Activated CD4-positive, alpha-beta T cell treated with anti-CD3 and anti-CD28 coated beads for 24 hours (primary cell): ENCODE measurements around the gene SFR1.
A peak's percentile ranks its signal among the peaks of the same experiment; 100 is the strongest.

Experiments used
- DNase-seq, 2 donors: peaks; one replicate each; pipeline ENCODE4 v3.0.0-alpha.2; 2020; ENCODE audit warnings: low read depth in 2 of 2

The SFR1 gene, protein sequence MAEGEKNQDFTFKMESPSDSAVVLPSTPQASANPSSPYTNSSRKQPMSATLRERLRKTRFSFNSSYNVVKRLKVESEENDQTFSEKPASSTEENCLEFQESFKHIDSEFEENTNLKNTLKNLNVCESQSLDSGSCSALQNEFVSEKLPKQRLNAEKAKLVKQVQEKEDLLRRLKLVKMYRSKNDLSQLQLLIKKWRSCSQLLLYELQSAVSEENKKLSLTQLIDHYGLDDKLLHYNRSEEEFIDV

DNA sequence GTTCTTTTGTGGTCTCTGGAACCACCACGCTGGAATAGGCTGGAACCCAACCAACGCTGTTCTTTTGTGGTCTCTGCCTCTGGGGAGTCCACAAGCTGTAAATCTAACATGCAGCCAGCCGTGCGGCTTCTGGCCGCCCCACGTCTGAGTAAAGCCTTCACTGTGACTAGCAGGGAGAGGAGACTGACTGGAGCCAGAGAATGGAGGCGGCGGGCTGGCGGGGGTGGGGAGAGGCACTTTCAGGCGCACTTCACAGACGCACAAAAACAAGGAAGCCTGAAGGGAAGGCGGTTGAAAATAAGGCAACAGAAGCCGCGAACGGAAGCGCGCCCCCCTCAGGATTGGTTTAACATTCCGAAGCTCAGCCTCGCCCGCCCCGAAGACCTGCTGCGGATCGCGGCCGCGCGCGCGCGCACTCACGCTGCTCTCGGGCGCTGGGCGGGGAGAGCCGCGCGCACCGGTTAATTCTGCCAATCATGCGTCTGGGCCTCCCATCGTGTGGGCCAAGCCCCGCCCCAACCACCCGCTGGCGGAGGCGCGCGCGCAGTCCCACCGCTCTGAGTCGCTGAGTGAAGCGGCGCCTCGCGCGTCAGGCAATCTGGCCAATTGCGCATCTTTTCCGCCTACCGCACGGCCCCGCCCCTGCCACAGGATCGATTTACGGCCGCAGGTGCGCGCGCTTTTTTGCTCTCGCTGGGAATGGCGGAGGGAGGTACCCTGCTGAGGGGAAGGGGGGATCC is at the start of gene SFR1:
Gene SFR1, plus strand, starts transcription at position 687 of the 740 bp plus-strand sequence. Its CDS starts 13 bp downstream, at position 700.
- DNase-seq, result peak; percentile 96 to 98

GRCh38 chr10:104072786-104073185 is 49.2 kb upstream of the SFR1 start:
- DNase-seq, result no peak

GRCh38 chr10:104074505-104074904 is 47.5 kb upstream of the SFR1 start:
- no peak for DNase-seq

GRCh38 chr10:104076743-104077160 is 45.2 kb upstream of the SFR1 start:
- no peak for DNase-seq

DNA sequence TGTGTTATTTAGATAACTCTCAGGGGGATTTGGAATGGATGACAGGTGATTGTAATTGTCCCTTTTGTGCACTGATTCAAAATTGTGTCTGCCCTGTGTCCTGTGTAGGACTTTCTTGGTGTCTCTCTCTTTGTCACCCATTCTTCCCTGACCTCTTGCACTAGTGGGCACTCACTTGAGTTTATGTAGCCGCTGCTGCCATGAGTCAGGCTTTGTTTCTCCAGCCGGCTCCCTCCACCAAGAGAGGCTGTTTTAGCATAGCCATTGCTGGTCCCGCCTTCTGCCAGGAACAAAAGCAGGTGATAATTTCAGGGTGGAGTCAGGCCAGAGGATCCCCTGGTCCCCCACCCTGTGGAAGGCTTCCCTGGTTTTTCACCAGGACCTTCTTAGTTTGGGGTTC is 44.7 kb upstream of the SFR1 start:
- DNase-seq, result no peak

GRCh38 chr10:104077663-104078151 is 44.3 kb upstream of the SFR1 start:
- DNase-seq, result no peak

- DNase-seq, result no peak
Observed at GRCh38 chr10:104080762-104081161, 41.2 kb upstream of the SFR1 start.

- no peak for DNase-seq
Observed at GRCh38 chr10:104081998-104082397, 40.0 kb upstream of the SFR1 start.

- no peak for DNase-seq
Observed at GRCh38 chr10:104084482-104085142, 37.4 kb upstream of the SFR1 start.

- DNase-seq, result no peak
Observed at GRCh38 chr10:104085801-104086400, 36.1 kb upstream of the SFR1 start, which contains the start of gene COL17A1. Gene COL17A1 (minus strand): TSS chr10:104085880. CDS start chr10:104080673, 5,207 bp downstream.

DNA sequence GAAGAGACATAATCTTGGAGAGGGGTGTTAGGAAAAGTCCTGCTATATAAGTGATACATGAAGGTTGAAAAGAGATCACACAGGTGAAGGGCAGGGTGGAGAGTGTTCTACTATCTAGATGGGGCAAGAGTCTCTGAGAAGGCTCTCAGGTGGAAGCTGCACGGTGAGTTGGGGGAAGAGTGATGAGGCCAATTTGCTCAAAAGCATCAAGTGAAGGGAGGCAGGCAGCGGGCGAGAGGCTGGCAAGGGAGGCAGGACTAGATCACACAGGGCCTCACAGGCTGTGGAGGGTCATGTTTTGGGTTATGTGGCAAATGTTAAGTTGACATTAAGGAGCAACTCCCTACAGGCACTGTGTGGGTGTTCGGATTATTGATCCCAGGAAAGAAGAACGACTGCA is 33.7 kb upstream of the SFR1 start:
- no peak for DNase-seq

DNA sequence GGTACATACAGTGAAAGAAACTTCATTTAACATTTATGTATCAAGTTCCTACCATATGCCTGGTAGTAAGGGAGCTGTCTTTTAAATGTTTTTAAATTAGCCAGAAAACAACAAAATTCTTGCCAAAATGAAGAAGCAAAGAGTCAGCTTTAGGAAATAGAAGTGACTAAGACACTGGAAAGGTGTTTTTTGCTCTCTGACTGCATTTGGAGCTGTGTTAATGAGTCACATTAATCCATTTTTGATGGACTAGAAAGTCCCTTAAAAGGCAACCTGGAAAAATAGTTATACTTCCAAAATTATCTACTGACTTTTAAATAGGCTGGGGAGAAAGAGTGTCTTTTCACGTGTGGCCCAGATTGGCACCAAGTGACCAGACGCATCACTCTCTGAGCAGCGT is 32.4 kb upstream of the SFR1 start:
- DNase-seq, result no peak

- DNase-seq, result no peak
Observed at GRCh38 chr10:104090611-104091010, 31.4 kb upstream of the SFR1 start.

DNA sequence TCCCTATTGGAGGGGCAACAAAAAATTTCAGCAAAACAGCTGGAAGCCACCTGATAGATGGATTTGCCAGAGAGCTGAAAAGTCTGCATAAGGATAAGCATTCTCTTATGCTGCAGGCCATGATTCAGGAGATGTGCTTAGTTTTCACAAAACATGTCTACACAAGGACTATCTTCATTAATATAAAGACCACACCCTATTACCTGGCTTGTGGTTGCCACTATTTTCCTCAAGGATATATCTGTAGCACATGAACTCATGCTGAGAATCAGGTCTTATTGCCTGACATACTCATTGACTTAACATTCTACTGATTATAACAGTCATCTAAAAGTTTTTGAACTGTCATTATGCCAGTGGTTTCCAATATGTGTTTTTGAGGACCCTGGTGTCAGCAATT is 29.2 kb upstream of the SFR1 start:
- no peak for DNase-seq

DNA sequence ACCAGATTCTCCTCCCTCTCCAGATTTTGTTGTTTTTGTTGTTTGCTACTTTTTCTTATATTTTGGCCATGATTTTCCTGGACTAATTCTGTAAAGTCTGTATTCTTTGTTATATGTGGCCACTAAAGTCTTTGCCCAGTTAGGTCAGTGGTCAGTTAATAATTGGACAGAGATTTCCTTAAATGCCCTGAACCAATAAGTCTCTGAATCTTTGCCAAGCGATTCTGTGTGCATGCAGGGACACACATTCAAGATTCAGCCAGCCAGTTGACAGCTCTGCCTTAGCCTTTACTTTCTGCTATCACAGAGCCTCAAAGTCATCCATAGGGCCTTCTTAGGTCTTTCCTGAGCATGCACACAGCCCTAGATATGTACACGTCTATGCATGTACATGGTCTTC is 25.3 kb upstream of the SFR1 start:
- DNase-seq, result no peak

DNA sequence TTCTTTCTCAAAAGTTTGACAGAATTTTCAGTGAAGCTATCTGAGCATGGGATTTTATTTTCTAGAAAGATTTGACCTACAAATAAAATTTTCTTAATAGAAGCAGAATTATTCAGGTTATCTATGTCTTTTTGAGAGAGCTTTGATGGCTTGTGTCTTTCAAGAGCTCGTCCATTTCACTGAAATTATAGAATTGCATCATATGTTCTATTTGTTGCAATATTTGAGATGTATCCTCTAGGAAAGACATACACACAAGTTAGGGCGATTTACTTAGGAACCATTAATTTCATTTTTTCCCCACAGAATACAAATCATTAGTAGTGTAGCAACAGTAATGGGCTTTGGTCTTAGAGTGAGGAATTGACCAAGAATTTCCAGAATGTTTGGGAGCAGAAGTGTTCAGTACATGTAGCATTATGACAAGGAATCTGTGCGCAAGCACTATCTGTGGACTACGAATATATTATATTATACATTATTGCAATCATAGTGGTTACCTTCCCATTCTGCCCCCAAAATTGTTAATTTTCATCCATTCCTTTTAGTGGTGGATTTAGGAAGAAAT is 23.5 kb upstream of the SFR1 start:
- DNase-seq, result no peak

DNA sequence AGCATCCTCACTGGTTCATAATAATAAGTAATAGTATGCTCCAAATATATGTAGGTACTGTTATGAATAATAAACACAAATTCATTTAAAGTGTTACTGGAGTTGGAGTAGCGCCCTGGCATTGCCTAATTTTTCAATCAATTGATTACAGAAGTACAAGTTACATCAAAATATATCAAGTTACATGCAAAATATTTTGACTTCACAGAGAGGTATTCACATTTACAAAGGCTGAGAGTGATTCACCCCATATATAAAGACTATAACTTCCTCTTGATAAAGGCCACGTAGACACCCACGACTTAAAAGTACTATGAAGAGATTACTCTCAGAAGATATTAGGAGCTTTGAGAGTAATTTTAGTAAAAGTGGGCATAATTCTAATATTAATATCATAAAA is 22.7 kb upstream of the SFR1 start:
- no peak for DNase-seq

GRCh38 chr10:104099941-104100340 is 22.0 kb upstream of the SFR1 start:
- no peak for DNase-seq

DNA sequence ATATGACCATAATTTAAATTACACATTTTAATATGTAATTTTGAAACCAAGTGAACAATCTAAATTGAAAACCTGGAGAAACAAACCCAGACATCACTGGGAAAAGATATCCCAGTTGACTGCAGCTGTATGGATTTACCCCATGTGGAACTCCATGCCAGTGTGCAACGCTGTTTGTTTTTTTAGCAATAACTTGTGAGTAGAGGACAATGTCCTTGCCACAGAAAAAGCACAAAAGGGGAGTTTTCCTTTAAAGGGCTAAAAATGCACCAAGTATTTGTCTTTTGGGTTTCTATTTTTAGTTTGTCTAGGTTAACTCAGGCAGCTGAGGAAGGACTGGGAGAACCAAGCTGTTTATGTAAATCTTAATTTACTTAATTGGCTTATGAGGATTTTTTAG is 21.2 kb upstream of the SFR1 start:
- no peak for DNase-seq

DNA sequence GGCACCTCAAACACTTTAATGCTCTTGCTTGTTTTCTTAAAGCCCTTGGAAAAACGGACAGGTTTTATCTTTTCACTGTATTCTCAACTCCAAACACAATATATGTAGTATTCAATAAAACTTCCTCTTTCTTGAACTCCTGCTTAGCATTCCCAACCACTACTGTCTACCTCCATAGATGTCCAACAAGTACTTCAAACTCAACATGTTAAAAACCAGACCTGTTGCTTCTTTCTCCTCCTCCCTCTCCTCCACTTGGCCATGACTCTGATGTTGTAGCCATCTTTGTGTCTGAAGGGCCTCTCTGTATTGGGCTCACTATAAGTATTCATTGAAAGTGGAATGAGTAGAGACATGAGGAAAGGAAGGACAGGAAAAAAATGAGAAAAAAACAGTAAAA is 20.1 kb upstream of the SFR1 start:
- DNase-seq, result no peak

- no peak for DNase-seq
Observed at GRCh38 chr10:104103956-104104355, 18.0 kb upstream of the SFR1 start.

DNA sequence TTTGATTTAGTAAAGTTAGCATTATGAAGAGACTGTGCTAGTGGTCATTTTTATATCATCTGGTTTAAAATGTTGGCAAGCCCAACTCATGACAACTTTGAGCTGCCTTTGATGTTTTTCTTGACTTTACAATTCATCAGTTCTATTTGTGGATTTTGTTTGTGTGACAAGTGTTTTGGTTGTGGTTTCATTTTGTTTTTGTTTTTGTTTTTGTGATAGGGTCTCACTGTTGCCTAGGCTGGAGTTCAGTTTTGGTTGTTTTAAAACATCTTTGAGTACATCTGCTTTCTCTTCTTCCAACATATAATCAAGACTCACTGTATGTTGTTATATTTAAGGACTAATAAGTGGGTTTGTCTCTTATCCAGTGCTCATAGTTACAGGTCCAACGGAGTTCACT is 17.6 kb upstream of the SFR1 start:
- DNase-seq, result no peak
